HG02943 (cell line): ENCODE data around the gene HOXA1.

Source experiments
- ATAC-seq: cut with Tn5 transposase; IDR thresholded peaks from one replicate; pipeline ENCODE4 v1.9.1; 2021; ENCODE audit warnings: mild to moderate bottlenecking, low read depth, moderate library complexity; ENCODE audit not compliant: unreplicated experiment

The HOXA1 gene

GRCh38 chr7:27094304-27095049, 1.3 kb downstream of the HOXA1 start:
- no peak for ATAC-seq

- no peak for ATAC-seq
These were observed 2.5 kb downstream of the HOXA1 start for GRCh38 chr7:27093184-27093895.

- ATAC-seq, result no peak
These were observed 3.0 kb downstream of the HOXA1 start for GRCh38 chr7:27092819-27093110.

GRCh38 chr7:27091941-27092818, 3.6 kb downstream of the HOXA1 start:
- ATAC-seq, result no peak

GRCh38 chr7:27091105-27091504, 4.7 kb downstream of the HOXA1 start:
- ATAC-seq, result no peak

- no peak for ATAC-seq
These were observed 7.5 kb downstream of the HOXA1 start for GRCh38 chr7:27088002-27088922.

- ATAC-seq, result no peak
These were observed 12.2 kb downstream of the HOXA1 start for GRCh38 chr7:27083646-27084045.

- no peak for ATAC-seq
These were observed 13.6 kb downstream of the HOXA1 start for GRCh38 chr7:27082171-27082570.

GRCh38 chr7:27080844-27081436, 14.9 kb downstream of the HOXA1 start:
- ATAC-seq, result no peak

GRCh38 chr7:27079234-27079975, 16.4 kb downstream of the HOXA1 start:
- ATAC-seq, result no peak

- no peak for ATAC-seq
These were observed 17.1 kb downstream of the HOXA1 start for GRCh38 chr7:27078616-27079233.

GRCh38 chr7:27073076-27073475, 22.7 kb downstream of the HOXA1 start:
- no peak for ATAC-seq

GRCh38 chr7:27071622-27072390, 24.0 kb downstream of the HOXA1 start:
- no peak for ATAC-seq

GRCh38 chr7:27068259-27068658, 27.5 kb downstream of the HOXA1 start:
- ATAC-seq, result no peak

- no peak for ATAC-seq
These were observed 29.7 kb downstream of the HOXA1 start for GRCh38 chr7:27066148-27066547.

GRCh38 chr7:27065709-27066108, 30.1 kb downstream of the HOXA1 start:
- no peak for ATAC-seq

- ATAC-seq, result no peak
These were observed 31.1 kb downstream of the HOXA1 start for GRCh38 chr7:27064661-27065060.

GRCh38 chr7:27064159-27064558, 31.6 kb downstream of the HOXA1 start:
- ATAC-seq, result no peak
